ENCODE measurements around the gene ZNF705A. TPM values are rescaled to one million over a fixed set of nuclear protein-coding genes. Genes with fewer than 3 reads are reported as not detected.

The ZNF705A gene
- polyA plus RNA-seq, 1 donor (not counting 4 experiments of a cell fraction or from before 2014, with no cell fraction given), result not detected

DNA sequence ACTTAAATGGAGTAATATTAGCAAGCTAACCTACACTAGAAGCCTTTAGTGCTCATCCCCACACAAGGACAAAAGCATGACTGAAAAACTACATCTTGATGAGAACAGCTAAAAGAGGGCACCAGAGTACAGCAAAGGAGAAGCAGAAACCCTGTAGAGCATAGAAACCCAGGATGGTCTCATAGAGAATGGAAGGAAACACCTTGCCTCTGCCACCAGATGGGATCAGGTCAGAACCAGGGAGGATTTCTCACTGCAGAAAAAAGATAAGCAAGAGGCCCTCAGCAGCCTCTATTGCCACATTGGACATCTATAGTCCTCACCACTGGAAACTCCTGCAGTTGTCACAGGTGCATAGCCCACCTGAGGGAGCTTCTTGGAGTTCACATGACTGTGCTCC is 13.6 kb upstream of the ZNF705A start:
- Histone ChIP-seq H3K27ac (ENCODE audit: control insufficient read depth, insufficient read depth, low read length) (no peak overlapping the region), H2AFZ (ENCODE audit: control insufficient read depth, low read length) (no peak overlapping the region), H4K20me1 (ENCODE audit: control insufficient read depth, extremely low read depth, insufficient read depth, low read length) (no peaks in the 10 kb centered on the region), H3K9me1 (ENCODE audit: control insufficient read depth, extremely low read depth, insufficient read depth, low read length) (no peaks in the 10 kb centered on the region), H3K36me3 (ENCODE audit: control insufficient read depth in 2 of 2, extremely low read depth in 1 of 2, insufficient read depth in 2 of 2, low read length in 2 of 2) (no peaks in the 10 kb centered on the region), H3K4me1 (ENCODE audit: control insufficient read depth, extremely low read depth, insufficient read depth, low read length) (no peaks in the 10 kb centered on the region), H3K9me3 (ENCODE audit: control insufficient read depth, low read depth, low read length) (no peaks in the 10 kb centered on the region), H3K4me3 (ENCODE audit: control insufficient read depth in 2 of 3, extremely low read depth in 1 of 3, insufficient read depth in 2 of 3, low read depth in 1 of 3, low read length in 3 of 3) (no peak overlapping the region), H3K4me2 (ENCODE audit: control insufficient read depth, extremely low read depth, insufficient read depth, low read depth, low read length) (no peak overlapping the region), H3K9ac (ENCODE audit: control insufficient read depth, extremely low read depth, insufficient read depth, low read length) (no peak overlapping the region), H3K79me2 (ENCODE audit: control insufficient read depth, insufficient read depth, low read length) (no peaks in the 10 kb centered on the region), H3K27me3 (ENCODE audit: control insufficient read depth, extremely low read depth, insufficient read depth, low read length) (no peaks in the 10 kb centered on the region)
- FAIRE-seq (no peak), DNase-seq (ENCODE audit: low read depth, low spot score) (no peak)
- dilution Hi-C loops (cut with MboI; ENCODE audit: extremely low pct_ligation_motif_present, low sequenced_read_pairs), result no loop called here
- TF ChIP-seq, protein P1, sequence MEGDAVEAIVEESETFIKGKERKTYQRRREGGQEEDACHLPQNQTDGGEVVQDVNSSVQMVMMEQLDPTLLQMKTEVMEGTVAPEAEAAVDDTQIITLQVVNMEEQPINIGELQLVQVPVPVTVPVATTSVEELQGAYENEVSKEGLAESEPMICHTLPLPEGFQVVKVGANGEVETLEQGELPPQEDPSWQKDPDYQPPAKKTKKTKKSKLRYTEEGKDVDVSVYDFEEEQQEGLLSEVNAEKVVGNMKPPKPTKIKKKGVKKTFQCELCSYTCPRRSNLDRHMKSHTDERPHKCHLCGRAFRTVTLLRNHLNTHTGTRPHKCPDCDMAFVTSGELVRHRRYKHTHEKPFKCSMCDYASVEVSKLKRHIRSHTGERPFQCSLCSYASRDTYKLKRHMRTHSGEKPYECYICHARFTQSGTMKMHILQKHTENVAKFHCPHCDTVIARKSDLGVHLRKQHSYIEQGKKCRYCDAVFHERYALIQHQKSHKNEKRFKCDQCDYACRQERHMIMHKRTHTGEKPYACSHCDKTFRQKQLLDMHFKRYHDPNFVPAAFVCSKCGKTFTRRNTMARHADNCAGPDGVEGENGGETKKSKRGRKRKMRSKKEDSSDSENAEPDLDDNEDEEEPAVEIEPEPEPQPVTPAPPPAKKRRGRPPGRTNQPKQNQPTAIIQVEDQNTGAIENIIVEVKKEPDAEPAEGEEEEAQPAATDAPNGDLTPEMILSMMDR (optimal IDR thresholded peaks at IDR 0.05 in 1 of 3, IDR thresholded peaks at IDR 0.05 in 1 of 3, conservative IDR thresholded peaks at IDR 0.05 in 1 of 3; ENCODE audit: extremely low read depth in 1 of 3, insufficient read depth in 2 of 3, low read length in 3 of 3), result no peak
- no peak for TF ChIP-seq EZH2 (IDR thresholded peaks at IDR 0.05; ENCODE audit: low read length)

DNA sequence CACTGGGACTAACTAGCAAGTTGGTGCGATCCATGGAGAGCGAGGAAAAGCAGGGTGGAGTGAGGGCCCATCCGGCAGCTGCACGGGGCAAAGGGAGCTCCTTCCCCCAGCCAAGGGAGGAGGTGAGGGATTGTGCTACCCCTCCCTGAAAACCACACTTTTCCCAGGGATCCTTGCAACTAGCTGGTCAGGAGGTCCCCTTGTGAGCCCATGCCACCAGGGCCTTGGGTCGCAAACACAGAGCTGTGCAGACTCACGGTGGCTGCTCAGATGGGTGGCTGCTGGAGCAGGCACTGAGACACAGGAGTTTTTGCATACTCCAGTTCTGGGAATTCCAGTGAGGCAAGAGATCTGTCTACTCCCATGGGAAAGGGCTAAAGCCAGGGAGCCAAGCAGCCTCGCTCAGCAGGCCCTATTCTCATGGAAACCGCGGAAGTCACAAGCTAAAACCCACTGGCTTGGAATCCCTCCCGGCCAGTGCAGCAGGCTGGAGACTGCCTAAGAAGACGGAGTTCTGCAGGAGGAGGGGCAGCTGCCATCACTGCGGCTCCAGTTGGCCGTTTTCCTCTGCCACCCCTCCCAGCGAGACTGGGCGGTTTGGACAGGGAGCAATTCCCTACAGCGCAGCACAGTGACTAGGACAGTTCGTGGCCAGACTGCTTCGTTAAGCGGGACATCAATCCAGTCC is 10.9 kb upstream of the ZNF705A start:
- TF ChIP-seq EZH2 (IDR thresholded peaks at IDR 0.05; ENCODE audit: low read length), result no peak
- TF ChIP-seq, protein P1 (optimal IDR thresholded peaks at IDR 0.05 in 1 of 3, IDR thresholded peaks at IDR 0.05 in 1 of 3, conservative IDR thresholded peaks at IDR 0.05 in 1 of 3; ENCODE audit: extremely low read depth in 1 of 3, insufficient read depth in 2 of 3, low read length in 3 of 3), result no peak
- Histone ChIP-seq H3K4me1 (ENCODE audit: control insufficient read depth, extremely low read depth, insufficient read depth, low read length) (no peaks in the 10 kb centered on the region), H3K9me1 (ENCODE audit: control insufficient read depth, extremely low read depth, insufficient read depth, low read length) (no peaks in the 10 kb centered on the region), H3K9ac (ENCODE audit: control insufficient read depth, extremely low read depth, insufficient read depth, low read length) (no peak overlapping the region), H3K27ac (ENCODE audit: control insufficient read depth, insufficient read depth, low read length) (no peak overlapping the region), H3K27me3 (ENCODE audit: control insufficient read depth, extremely low read depth, insufficient read depth, low read length) (no peaks in the 10 kb centered on the region), H4K20me1 (ENCODE audit: control insufficient read depth, extremely low read depth, insufficient read depth, low read length) (no peaks in the 10 kb centered on the region), H3K36me3 (ENCODE audit: control insufficient read depth in 2 of 2, extremely low read depth in 1 of 2, insufficient read depth in 2 of 2, low read length in 2 of 2) (no peaks in the 10 kb centered on the region), H3K9me3 (ENCODE audit: control insufficient read depth, low read depth, low read length) (no peaks in the 10 kb centered on the region), H3K79me2 (ENCODE audit: control insufficient read depth, insufficient read depth, low read length) (no peaks in the 10 kb centered on the region), H3K4me2 (ENCODE audit: control insufficient read depth, extremely low read depth, insufficient read depth, low read depth, low read length) (no peak overlapping the region), H2AFZ (ENCODE audit: control insufficient read depth, low read length) (no peak overlapping the region), H3K4me3 (ENCODE audit: control insufficient read depth in 2 of 3, extremely low read depth in 1 of 3, insufficient read depth in 2 of 3, low read depth in 1 of 3, low read length in 3 of 3) (no peak overlapping the region)
- DNase-seq (ENCODE audit: low read depth, low spot score), result no peak
- no peak for FAIRE-seq
- dilution Hi-C loops (cut with MboI; ENCODE audit: extremely low pct_ligation_motif_present, low sequenced_read_pairs), result no loop called here

All from keratinocyte (primary cell).